HL-60 (cell line): ENCODE data around the gene MEG3.

ENCODE experiments used
- POLR2AphosphoS5 ChIP-seq: IDR thresholded peaks from 2 replicates; pipeline ENCODE4 v1.6.1; 2012; ENCODE audit warnings: low read depth
- SPI1 ChIP-seq: IDR thresholded peaks from 2 replicates; pipeline ENCODE4 v1.6.1; 2012; ENCODE audit warnings: low read depth, mild to moderate bottlenecking, borderline replicate concordance
- TF ChIP-seq, protein P1 (sequence below): IDR thresholded peaks from one replicate; pipeline ENCODE4 v1.5.1; 2011; ENCODE audit warnings: low read length, control low read depth, inconsistent platforms; ENCODE audit not compliant: insufficient read depth
- TF ChIP-seq, protein P2 (sequence below): IDR thresholded peaks from 2 replicates; pipeline ENCODE4 v1.6.1; 2012; ENCODE audit warnings: low read depth; ENCODE audit not compliant: insufficient replicate concordance

DNA sequence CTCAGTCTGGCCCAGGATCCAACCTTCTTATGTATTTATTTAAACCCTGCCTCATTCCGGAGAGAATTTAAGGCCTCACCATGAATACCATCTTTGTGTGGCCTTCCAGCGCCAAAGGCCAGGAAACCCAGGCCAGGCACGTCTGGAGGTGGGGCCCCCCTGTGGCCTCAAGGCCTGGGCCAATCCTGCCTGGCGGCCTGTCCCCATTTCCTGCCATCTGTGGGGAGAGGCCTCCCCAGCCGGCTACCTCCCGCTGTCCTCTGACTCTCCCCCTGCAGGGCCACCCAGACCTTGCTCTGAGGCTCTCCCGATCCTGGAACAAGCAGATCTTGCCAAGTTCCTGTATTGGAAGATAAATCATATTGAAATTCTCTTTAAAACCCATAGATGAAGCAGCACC is 37.4 kb upstream of the MEG3 start:
- TF ChIP-seq SPI1 (no peak), POLR2AphosphoS5 (no peak)
- TF ChIP-seq, protein P1, sequence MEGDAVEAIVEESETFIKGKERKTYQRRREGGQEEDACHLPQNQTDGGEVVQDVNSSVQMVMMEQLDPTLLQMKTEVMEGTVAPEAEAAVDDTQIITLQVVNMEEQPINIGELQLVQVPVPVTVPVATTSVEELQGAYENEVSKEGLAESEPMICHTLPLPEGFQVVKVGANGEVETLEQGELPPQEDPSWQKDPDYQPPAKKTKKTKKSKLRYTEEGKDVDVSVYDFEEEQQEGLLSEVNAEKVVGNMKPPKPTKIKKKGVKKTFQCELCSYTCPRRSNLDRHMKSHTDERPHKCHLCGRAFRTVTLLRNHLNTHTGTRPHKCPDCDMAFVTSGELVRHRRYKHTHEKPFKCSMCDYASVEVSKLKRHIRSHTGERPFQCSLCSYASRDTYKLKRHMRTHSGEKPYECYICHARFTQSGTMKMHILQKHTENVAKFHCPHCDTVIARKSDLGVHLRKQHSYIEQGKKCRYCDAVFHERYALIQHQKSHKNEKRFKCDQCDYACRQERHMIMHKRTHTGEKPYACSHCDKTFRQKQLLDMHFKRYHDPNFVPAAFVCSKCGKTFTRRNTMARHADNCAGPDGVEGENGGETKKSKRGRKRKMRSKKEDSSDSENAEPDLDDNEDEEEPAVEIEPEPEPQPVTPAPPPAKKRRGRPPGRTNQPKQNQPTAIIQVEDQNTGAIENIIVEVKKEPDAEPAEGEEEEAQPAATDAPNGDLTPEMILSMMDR, result no peak
- TF ChIP-seq, protein P2, sequence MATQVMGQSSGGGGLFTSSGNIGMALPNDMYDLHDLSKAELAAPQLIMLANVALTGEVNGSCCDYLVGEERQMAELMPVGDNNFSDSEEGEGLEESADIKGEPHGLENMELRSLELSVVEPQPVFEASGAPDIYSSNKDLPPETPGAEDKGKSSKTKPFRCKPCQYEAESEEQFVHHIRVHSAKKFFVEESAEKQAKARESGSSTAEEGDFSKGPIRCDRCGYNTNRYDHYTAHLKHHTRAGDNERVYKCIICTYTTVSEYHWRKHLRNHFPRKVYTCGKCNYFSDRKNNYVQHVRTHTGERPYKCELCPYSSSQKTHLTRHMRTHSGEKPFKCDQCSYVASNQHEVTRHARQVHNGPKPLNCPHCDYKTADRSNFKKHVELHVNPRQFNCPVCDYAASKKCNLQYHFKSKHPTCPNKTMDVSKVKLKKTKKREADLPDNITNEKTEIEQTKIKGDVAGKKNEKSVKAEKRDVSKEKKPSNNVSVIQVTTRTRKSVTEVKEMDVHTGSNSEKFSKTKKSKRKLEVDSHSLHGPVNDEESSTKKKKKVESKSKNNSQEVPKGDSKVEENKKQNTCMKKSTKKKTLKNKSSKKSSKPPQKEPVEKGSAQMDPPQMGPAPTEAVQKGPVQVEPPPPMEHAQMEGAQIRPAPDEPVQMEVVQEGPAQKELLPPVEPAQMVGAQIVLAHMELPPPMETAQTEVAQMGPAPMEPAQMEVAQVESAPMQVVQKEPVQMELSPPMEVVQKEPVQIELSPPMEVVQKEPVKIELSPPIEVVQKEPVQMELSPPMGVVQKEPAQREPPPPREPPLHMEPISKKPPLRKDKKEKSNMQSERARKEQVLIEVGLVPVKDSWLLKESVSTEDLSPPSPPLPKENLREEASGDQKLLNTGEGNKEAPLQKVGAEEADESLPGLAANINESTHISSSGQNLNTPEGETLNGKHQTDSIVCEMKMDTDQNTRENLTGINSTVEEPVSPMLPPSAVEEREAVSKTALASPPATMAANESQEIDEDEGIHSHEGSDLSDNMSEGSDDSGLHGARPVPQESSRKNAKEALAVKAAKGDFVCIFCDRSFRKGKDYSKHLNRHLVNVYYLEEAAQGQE, result no peak
